B cell (primary cell): ENCODE data around the gene GEMIN4. TPM values are rescaled to one million over a fixed set of nuclear protein-coding genes. Genes with fewer than 3 reads are reported as not detected.

Experiments
- ATAC-seq: fragments of 200-7000 bp; cut with Tn5 transposase; one replicate; pipeline ENCODE4 v1.10.0; 2021; ENCODE audit warnings: low read depth, mild to moderate bottlenecking, moderate number of reproducible peaks, moderate library complexity
- CTCF ChIA-PET: fragments of 350-600 bp; sonication (Branson Sonifier 250); formaldehyde crosslinking; loops from one replicate; lab custom pipeline; 2021; ENCODE audit warnings: antibody characterized with exemption, inconsistent platforms; lab: Charles Lee
- POLR2A ChIA-PET: fragments of 350-600 bp; sonication (Branson Sonifier 250); formaldehyde crosslinking; loops from one replicate; lab custom pipeline; 2021; ENCODE audit warnings: antibody characterized with exemption; lab: Charles Lee
- DNase-seq: peaks from one replicate; pipeline ENCODE4 v3.0.0; 2013
- H2AFZ ChIP-seq: 2 replicates; pipeline ENCODE4 v1.6.1; 2012; ENCODE audit warnings: mild to moderate bottlenecking, low read depth, low read length; ENCODE audit not compliant: insufficient read depth, poor library complexity, severe bottlenecking
- H3K27ac ChIP-seq, 2 donors: 1 replicate in 1 of 2; 2 replicates in 1 of 2; pipeline ENCODE4 v1.5.1; 2012 to 2013; ENCODE audit warnings: low read length in 2 of 2, mild to moderate bottlenecking in 2 of 2, moderate library complexity in 1 of 2
- H3K27me3 ChIP-seq, 4 experiments: fragments of 200-600 bp in 1 of 4; sonication (generic) in 1 of 4; replicated peaks in 1 of 4; 1 replicate in 2 of 4; 2 replicates in 2 of 4; pipeline versions ENCODE4 v1.6.1 to v1.7.0; 2013 to 2016; ENCODE audit warnings: low read length in 3 of 4, mild to moderate bottlenecking in 2 of 4, mixed read lengths in 1 of 4, moderate library complexity in 1 of 4; ENCODE audit not compliant: insufficient read depth in 4 of 4, control insufficient read depth in 3 of 4; ENCODE audit errors: control extremely low read depth in 1 of 4
- H3K36me3 ChIP-seq, 2 experiments: replicated peaks in 1 of 2; 1 replicate in 1 of 2; 2 replicates in 1 of 2; pipeline versions ENCODE4 v1.6.1 to v1.7.1; 2013; ENCODE audit warnings: low read length in 1 of 2; ENCODE audit not compliant: insufficient read depth in 2 of 2, control insufficient read depth in 1 of 2; ENCODE audit errors: control extremely low read depth in 1 of 2, extremely low read depth in 1 of 2
- H3K4me1 ChIP-seq, 2 donors: fragments of 200-600 bp in 1 of 2; sonication (generic) in 1 of 2; 1 replicate in 1 of 2; 2 replicates in 1 of 2; pipeline versions ENCODE4 v1.5.1 to v1.6.1; 2013 to 2017; ENCODE audit warnings: low read length in 2 of 2; ENCODE audit not compliant: control insufficient read depth in 2 of 2, insufficient read depth in 2 of 2
- H3K4me2 ChIP-seq: replicated peaks from 2 replicates; pipeline ENCODE3; 2012; ENCODE audit warnings: mild to moderate bottlenecking, low read depth, low read length; ENCODE audit not compliant: poor library complexity, severe bottlenecking
- H3K4me3 ChIP-seq, 5 experiments: fragments of 200-600 bp in 1 of 5; sonication (generic) in 1 of 5; 1 replicate in 3 of 5; 2 replicates in 2 of 5; pipeline versions ENCODE4 v1.5.1 to v1.7.0; 2011 to 2016; ENCODE audit warnings: low read length in 4 of 5, mild to moderate bottlenecking in 4 of 5, low read depth in 2 of 5, control low read depth in 1 of 5, moderate library complexity in 1 of 5; ENCODE audit not compliant: insufficient read depth in 1 of 5; ENCODE audit errors: control extremely low read depth in 1 of 5, extremely low read depth in 1 of 5
- H3K79me2 ChIP-seq: fragments of 200-600 bp; sonication (generic); one replicate; pipeline ENCODE4 v1.6.0; 2016; ENCODE audit warnings: low read length; ENCODE audit not compliant: control insufficient read depth, insufficient read depth
- H3K9ac ChIP-seq: fragments of 200-600 bp; sonication (generic); 2 replicates; pipeline ENCODE4 v1.6.1; 2017; ENCODE audit warnings: mild to moderate bottlenecking, low read length, moderate library complexity
- H3K9me3 ChIP-seq, 3 donors: one replicate each; pipeline versions ENCODE4 v1.6.1 to v1.7.1; 2013; ENCODE audit warnings: low read length in 2 of 3; ENCODE audit not compliant: control insufficient read depth in 2 of 3, insufficient read depth in 1 of 3; ENCODE audit errors: control extremely low read depth in 1 of 3
- H4K20me1 ChIP-seq: 2 replicates; pipeline ENCODE4 v1.6.0; 2012; ENCODE audit warnings: mild to moderate bottlenecking, low read length; ENCODE audit not compliant: insufficient read depth, control insufficient read depth, poor library complexity, severe bottlenecking
- H3K27ac Mint-ChIP-seq: one replicate; pipeline ENCODE4 v1.8.0; 2021; ENCODE audit warnings: mixed read lengths
- H3K27me3 Mint-ChIP-seq: one replicate; pipeline ENCODE4 v1.8.0; 2021; ENCODE audit warnings: mixed read lengths
- H3K4me1 Mint-ChIP-seq: one replicate; pipeline ENCODE4 v1.8.0; 2021; ENCODE audit warnings: mixed read lengths
- H3K4me3 Mint-ChIP-seq: one replicate; pipeline ENCODE4 v1.8.0; 2021; ENCODE audit warnings: mixed read lengths
- H3K9me3 Mint-ChIP-seq: one replicate; pipeline ENCODE4 v1.8.0; 2022; ENCODE audit warnings: mixed read lengths; ENCODE audit not compliant: insufficient read depth
- CTCF ChIP-seq: fragments of 200-600 bp; IDR thresholded peaks from one replicate; pipeline ENCODE4 v1.8.0; 2022; ENCODE audit warnings: antibody characterized with exemption, mild to moderate bottlenecking
- EZH2 ChIP-seq: IDR thresholded peaks from 2 replicates; pipeline ENCODE4 v1.6.1; 2012; ENCODE audit warnings: borderline replicate concordance, low read depth, mild to moderate bottlenecking, moderate library complexity, low read length; ENCODE audit not compliant: insufficient read depth, poor library complexity, severe bottlenecking
- WGBS: methylation state at CpG from one replicate; pipeline ENCODE4 v1.1.5; 2013; ENCODE audit warnings: missing lambda C conversion rate; ENCODE audit not compliant: insufficient coverage; 5-methylcytosine and 5-hydroxymethylcytosine counted together
- intact Hi-C: fragments of 100-400 bp; cut with micrococcal nuclease; formaldehyde crosslinking; loops from one replicate; pipeline ENCODE4 v1.10.0; 2022
- polyA plus RNA-seq: library from polyadenylated mRNA; depleted of rRNA; stranded (reverse); fragments of >200 nt; gene quantifications from 2 replicates; pipeline ENCODE4 v1.2.3, GENCODE V29; 2012
- total RNA-seq, 2 donors: library from RNA; stranded (reverse); fragments of 120-200 nt in 1 of 2; gene quantifications; 1 replicate in 1 of 2; 2 replicates in 1 of 2; pipeline versions ENCODE4 v1.2.3 to v1.2.4, GENCODE V29; 2013 to 2022

GEMIN4 gene
- total and polyA plus RNA-seq, 2 donors (not counting 1 experiment from before 2014, with no cell fraction given) = 25.6 to 26.1 TPM

DNA sequence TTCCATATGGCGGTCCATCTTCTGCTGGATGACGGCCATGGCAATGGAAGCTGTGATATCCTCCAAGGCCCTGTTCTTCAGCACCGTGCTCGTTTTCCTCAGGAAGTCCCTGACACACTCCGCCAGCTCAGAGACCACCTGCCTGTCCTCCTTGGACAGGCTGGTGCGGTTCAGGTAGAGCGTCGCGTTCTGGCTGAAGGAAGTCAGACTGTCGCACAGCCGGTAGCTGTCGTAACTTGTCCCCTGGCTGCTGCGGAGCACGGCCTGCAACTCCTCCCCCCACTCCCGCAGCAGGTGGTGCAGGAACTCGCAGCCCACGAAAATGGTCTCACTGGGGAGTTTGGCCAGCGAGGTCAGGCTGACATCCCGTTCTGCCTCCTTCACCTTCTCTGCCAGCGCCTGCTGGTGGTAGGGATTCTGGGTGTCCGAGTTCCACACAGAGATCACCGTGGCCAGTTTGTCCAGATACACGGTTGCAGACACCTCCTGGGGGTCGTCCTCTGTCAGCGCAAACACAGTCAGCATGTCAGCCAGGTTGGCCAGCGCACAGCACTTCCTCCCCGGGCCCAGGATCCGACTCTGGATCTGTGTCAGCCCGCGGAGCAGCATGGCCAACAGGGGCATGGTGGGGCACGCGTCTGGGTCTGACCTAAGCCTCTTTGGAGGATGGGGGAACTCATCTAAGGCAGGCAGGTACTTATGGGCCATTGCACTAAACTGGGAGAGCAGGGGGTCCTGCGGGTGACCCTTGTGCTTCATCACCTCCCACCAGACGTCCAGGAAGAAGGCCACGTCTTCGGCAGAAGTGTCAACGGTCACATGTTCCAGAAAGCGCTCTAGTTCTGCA is 5.1 kb downstream of the GEMIN4 start:
- Mint-ChIP-seq H3K27ac (no peak overlapping the region), H3K4me1 (peaks cover 29% of the 10 kb centered on the region), H3K4me3 (no peak overlapping the region), H3K9me3 (no peaks in the 10 kb centered on the region), H3K27me3 (no peaks in the 10 kb centered on the region)
- Histone ChIP-seq H4K20me1 (peaks cover 37% of the 10 kb centered on the region), H3K79me2 (peaks cover 40% of the 10 kb centered on the region), H3K9me3 (no peaks in the 10 kb centered on the region), H3K4me2 (no peak overlapping the region), H3K36me3 (peaks cover 0 to 46% of the 10 kb centered on the region in 2 experiments), H3K27ac (no peak overlapping the region), H3K9ac (no peak overlapping the region), H3K4me1 (peaks cover 18 to 21% of the 10 kb centered on the region in 2 donors), H2AFZ (no peak overlapping the region), H3K4me3 (no peak overlapping the region), H3K27me3 (no peaks in the 10 kb centered on the region)
- DNase-seq = no peak
- intact Hi-C loops = no loop called here
- TF ChIP-seq CTCF (no peak), EZH2 (no peak)
- ChIA-PET CTCF (interaction anchor here (1.4 kb wide), 1 partner anchor 46 kb away, joined by 3 read pairs; no protein-coding TSS in a partner anchor), POLR2A (interaction anchor here (0.5 kb wide), 1 partner anchor 79 kb away, joined by 3 read pairs; no protein-coding TSS in a partner anchor)
- WGBS = 94% methylated on average over 35 of the region's 38 CpGs
- no peak for ATAC-seq

DNA sequence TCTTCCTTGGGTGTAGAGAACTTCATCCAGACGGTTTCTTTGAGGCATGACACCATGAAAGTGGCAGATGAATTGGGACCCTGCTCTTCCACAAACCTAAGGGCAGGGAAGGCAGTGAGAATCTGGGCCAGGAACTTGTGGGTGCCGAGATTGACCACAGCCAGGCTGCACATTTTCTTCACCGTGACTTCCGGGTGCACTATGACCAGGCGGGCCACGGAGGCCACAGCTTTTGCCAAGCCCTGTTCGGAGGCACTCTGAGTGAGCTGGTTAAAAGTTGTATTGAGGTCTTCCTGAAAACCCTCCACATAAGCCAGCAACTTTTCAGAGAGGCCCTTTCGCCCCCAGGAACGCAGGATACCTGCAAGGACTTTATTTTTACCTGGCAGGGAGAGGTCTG is 5.9 kb downstream of the GEMIN4 start:
- H3K27ac Mint-ChIP-seq = no peak overlapping the region
- no peak for ATAC-seq
- H3K4me1 ChIP-seq = peaks cover 17% of the 10 kb centered on the region in 2 donors
- no peaks in the 10 kb centered on the region for H3K27me3 Mint-ChIP-seq
- peaks cover 35% of the 10 kb centered on the region for H4K20me1 ChIP-seq
- ChIA-PET POLR2A (no interaction called here), CTCF (no interaction called here)
- H3K4me1 Mint-ChIP-seq = peaks cover 27% of the 10 kb centered on the region
- H3K27me3 ChIP-seq = no peaks in the 10 kb centered on the region
- no peak for DNase-seq
- H2AFZ ChIP-seq = no peak overlapping the region
- 81% methylated on average over 6 of the region's 9 CpGs for WGBS
- H3K9ac ChIP-seq = no peak overlapping the region
- no peaks in the 10 kb centered on the region for H3K9me3 ChIP-seq
- TF ChIP-seq CTCF = no peak
- TF ChIP-seq EZH2 = no peak
- H3K79me2 ChIP-seq = peaks cover 31% of the 10 kb centered on the region
- no peaks in the 10 kb centered on the region for H3K9me3 Mint-ChIP-seq
- H3K4me3 ChIP-seq = no peak overlapping the region
- H3K4me3 Mint-ChIP-seq = no peak overlapping the region
- H3K36me3 ChIP-seq = peaks cover 0 to 46% of the 10 kb centered on the region in 2 experiments
- intact Hi-C loops = no loop called here
- no peak overlapping the region for H3K4me2 ChIP-seq
- no peak overlapping the region for H3K27ac ChIP-seq
